Calu3 (cell line): ENCODE data around the gene PLD4. TPM values are rescaled to one million over a fixed set of nuclear protein-coding genes. Genes with fewer than 3 reads are reported as not detected.

ENCODE experiments used
- BruUV-seq: library from RNA; stranded (reverse); fragments of 400-500 nt; replicated peaks from 2 replicates; lab custom pipeline; 2021; lab: Mats Ljungman, UMichigan
- CTCF ChIA-PET: fragments of 300-600 bp; sonication (Branson Sonifier 250); formaldehyde crosslinking; loops from one replicate; lab custom pipeline; 2022; ENCODE audit warnings: antibody characterized with exemption; lab: Charles Lee
- DNase-seq: peaks from one replicate; pipeline ENCODE4 v3.0.0; 2022
- H3K27ac Mint-ChIP-seq: one replicate; pipeline ENCODE4 v1.8.0; 2022; ENCODE audit warnings: mixed read lengths; ENCODE audit not compliant: unreplicated experiment
- H3K27me3 Mint-ChIP-seq: one replicate; pipeline ENCODE4 v1.8.0; 2022; ENCODE audit warnings: mixed read lengths; ENCODE audit not compliant: unreplicated experiment
- H3K36me3 Mint-ChIP-seq: one replicate; pipeline ENCODE4 v1.8.0; 2022; ENCODE audit warnings: mild to moderate bottlenecking, moderate library complexity, mixed read lengths; ENCODE audit not compliant: insufficient read depth, unreplicated experiment
- H3K4me1 Mint-ChIP-seq: one replicate; pipeline ENCODE4 v1.8.0; 2022; ENCODE audit warnings: mild to moderate bottlenecking, low read depth, mixed read lengths; ENCODE audit not compliant: unreplicated experiment
- H3K4me3 Mint-ChIP-seq: one replicate; pipeline ENCODE4 v1.8.0; 2022; ENCODE audit warnings: mild to moderate bottlenecking, low read depth, moderate library complexity, mixed read lengths; ENCODE audit not compliant: unreplicated experiment
- H3K9me3 Mint-ChIP-seq: one replicate; pipeline ENCODE4 v1.8.0; 2022; ENCODE audit warnings: low read depth, mixed read lengths; ENCODE audit not compliant: unreplicated experiment
- intact Hi-C: fragments of 100-400 bp; cut with micrococcal nuclease; formaldehyde crosslinking; loops from one replicate; pipeline ENCODE4 v1.10.0; 2022; ENCODE audit not compliant: unreplicated experiment
- total RNA-seq: library from RNA; stranded (reverse); gene quantifications from 2 replicates; pipeline ENCODE4 v1.2.3, GENCODE V29; 2022
- TF ChIP-seq, protein P1 (sequence below): fragments of 200-600 bp; IDR thresholded peaks from one replicate; pipeline ENCODE4 v1.8.0; 2022; ENCODE audit warnings: antibody characterized with exemption; ENCODE audit not compliant: unreplicated experiment

Gene PLD4
- total RNA-seq, 1 experiment from 2014 or later = 0.09 TPM

- TF ChIP-seq, protein P1, sequence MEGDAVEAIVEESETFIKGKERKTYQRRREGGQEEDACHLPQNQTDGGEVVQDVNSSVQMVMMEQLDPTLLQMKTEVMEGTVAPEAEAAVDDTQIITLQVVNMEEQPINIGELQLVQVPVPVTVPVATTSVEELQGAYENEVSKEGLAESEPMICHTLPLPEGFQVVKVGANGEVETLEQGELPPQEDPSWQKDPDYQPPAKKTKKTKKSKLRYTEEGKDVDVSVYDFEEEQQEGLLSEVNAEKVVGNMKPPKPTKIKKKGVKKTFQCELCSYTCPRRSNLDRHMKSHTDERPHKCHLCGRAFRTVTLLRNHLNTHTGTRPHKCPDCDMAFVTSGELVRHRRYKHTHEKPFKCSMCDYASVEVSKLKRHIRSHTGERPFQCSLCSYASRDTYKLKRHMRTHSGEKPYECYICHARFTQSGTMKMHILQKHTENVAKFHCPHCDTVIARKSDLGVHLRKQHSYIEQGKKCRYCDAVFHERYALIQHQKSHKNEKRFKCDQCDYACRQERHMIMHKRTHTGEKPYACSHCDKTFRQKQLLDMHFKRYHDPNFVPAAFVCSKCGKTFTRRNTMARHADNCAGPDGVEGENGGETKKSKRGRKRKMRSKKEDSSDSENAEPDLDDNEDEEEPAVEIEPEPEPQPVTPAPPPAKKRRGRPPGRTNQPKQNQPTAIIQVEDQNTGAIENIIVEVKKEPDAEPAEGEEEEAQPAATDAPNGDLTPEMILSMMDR = no peak
- CTCF ChIA-PET = interaction anchor here (0.7 to 1.0 kb wide), 2 partner anchors 9 to 230 kb away, joined by 3 to 5 read pairs; no protein-coding TSS in a partner anchor
- intact Hi-C loops = loop anchor here (2.0 to 10.0 kb wide), 2 partner anchors 81 to 111 kb away; no protein-coding TSS in a partner anchor
- peaks cover 65% of the 10 kb centered on the region for H3K36me3 Mint-ChIP-seq
- BruUV-seq = no TSS peak
- peak overlapping the region; percentile 54 for H3K27ac Mint-ChIP-seq
- H3K4me3 Mint-ChIP-seq = peak overlapping the region; percentile 92
- no peaks in the 10 kb centered on the region for H3K9me3 Mint-ChIP-seq
- H3K4me1 Mint-ChIP-seq = peaks cover 57% of the 10 kb centered on the region
- no peak for DNase-seq
- no peaks in the 10 kb centered on the region for H3K27me3 Mint-ChIP-seq
Measured at GRCh38 chr14:104975481-104976197, 51.0 kb downstream of the PLD4 start.

DNA sequence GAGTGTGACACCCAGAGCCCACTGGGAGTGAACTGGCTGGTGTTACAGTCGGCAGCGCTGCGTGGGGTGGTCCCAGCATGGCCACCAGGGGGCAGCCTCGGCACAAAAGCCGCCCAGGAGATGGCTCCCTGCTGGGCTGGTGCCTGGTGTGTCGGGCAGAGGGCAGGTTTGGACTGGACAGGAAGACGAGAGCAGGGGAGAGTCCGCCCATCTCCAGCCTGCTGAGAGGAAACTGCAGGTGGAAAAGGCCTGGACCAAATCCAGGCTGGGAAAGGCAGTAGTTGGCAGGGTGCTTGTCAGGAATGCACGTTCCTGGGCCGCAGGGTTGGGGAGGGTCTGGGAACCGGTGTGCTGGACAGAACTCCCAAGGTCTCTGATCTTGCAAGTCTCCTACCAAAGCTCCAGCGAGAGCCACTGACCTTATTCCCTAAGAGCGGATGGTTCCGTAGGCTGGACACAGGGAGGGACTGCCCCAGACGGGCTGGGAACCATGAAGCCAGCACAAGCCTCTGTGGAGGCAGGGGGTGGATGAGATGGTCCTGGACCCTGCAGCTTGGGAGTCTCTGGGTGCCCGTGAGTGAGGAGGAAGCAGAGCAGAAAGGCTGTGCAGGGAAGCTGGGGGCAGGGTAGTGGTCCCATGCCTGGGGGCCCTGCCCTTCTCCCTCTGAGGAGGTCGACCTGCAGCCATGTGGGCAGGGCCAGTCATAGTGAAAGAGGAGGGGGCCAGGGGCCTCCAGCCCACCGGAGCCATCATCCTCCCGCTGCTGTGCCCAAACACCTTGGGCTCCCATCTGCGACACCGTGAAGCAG is 51.7 kb downstream of the PLD4 start:
- no peaks in the 10 kb centered on the region for H3K9me3 Mint-ChIP-seq
- peak; percentile 93 for DNase-seq
- peak overlapping the region; percentile 92 for H3K4me3 Mint-ChIP-seq
- H3K27ac Mint-ChIP-seq = peak overlapping the region; percentile 54
- BruUV-seq = no TSS peak
- intact Hi-C loops = loop anchor here (2.0 to 10.0 kb wide), 2 partner anchors 82 to 110 kb away; no protein-coding TSS in a partner anchor
- H3K36me3 Mint-ChIP-seq = peaks cover 57% of the 10 kb centered on the region
- CTCF ChIA-PET = interaction anchor here (1.0 kb wide), 1 partner anchor 9 kb away, joined by 5 read pairs; no protein-coding TSS in a partner anchor
- TF ChIP-seq, protein P1 = peak; percentile 91
- peaks cover 52% of the 10 kb centered on the region for H3K4me1 Mint-ChIP-seq
- H3K27me3 Mint-ChIP-seq = no peaks in the 10 kb centered on the region

DNA sequence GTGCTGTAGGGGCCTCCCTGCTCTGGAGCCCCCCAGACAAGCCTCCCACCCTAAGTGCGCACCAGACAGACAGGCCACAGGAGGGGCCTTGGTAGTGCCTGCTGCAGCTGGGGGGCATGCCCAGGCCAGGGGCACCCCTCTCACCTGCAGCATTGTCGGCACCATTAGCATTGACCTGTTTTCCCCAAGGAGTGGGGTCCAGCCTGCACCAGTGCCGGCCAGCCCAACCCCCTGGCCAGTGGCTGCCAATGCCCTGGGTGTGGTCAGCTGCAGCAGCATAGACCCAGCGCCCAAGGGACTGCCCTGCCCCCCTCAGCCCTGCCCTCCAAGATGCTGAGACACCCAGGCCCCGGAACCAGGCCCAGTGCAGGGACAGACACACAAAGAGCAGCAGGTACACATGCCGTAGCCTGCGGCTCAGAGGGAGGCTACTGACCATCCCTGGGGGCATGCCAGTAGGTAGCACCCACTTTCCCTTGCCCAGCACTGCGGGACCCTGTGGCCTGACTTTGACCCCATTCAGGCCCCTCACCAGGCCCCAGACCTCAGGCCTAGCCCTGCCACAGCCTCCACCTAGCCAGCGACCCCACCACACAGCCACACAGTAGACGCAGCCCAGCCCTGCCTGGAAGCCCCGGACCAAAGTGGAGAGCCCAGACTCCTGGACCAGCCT is 52.5 kb downstream of the PLD4 start:
- no peaks in the 10 kb centered on the region for H3K27me3 Mint-ChIP-seq
- CTCF ChIA-PET = interaction anchor here (1.0 kb wide), 1 partner anchor 10 kb away, joined by 5 read pairs; no protein-coding TSS in a partner anchor
- DNase-seq = no peak
- peak overlapping the region; percentile 51 for H3K27ac Mint-ChIP-seq
- no peaks in the 10 kb centered on the region for H3K9me3 Mint-ChIP-seq
- H3K4me1 Mint-ChIP-seq = peaks cover 46% of the 10 kb centered on the region
- intact Hi-C loops = loop anchor here (2.0 to 10.0 kb wide), 2 partner anchors 82 to 110 kb away; no protein-coding TSS in a partner anchor
- peaks cover 50% of the 10 kb centered on the region for H3K36me3 Mint-ChIP-seq
- TSS peak; percentile 28 for BruUV-seq
- TF ChIP-seq, protein P1 = no peak
- peak overlapping the region; percentile 92 for H3K4me3 Mint-ChIP-seq
